ENCODE results near the gene HBM.
"Not testable (repeated sequence)": the region's sequence is repeated elsewhere in the genome, so short reads cannot be mapped to it uniquely, and the experiment has no call there.

Gene HBM

GRCh38 chr16:159136-159849, 6.5 kb upstream of the HBM start (continued):
- TF ChIP-seq KLF10 (tag by site-specific recombination; IDR thresholded peaks at IDR 0.05): peak; percentile 29; the same call in 1 of the 2 replicates
- TF ChIP-seq KLF16 (tag by site-specific recombination; IDR thresholded peaks at IDR 0.05): no peak
- no peak for TF ChIP-seq ZNF248 (tag by site-specific recombination; IDR thresholded peaks at IDR 0.05)
- no peak for TF ChIP-seq ZNF133 (tag by site-specific recombination; IDR thresholded peaks at IDR 0.05)
- TF ChIP-seq ZNF585B (tag by site-specific recombination; IDR thresholded peaks at IDR 0.05): no peak
- TF ChIP-seq ZNF600 (tag by site-specific recombination; IDR thresholded peaks at IDR 0.05): peak; percentile 22; the same call in 1 of the 2 replicates
- no peak for TF ChIP-seq ZNF747 (tag by site-specific recombination; IDR thresholded peaks at IDR 0.05)
- no peak for TF ChIP-seq OSR2 (tag by site-specific recombination; IDR thresholded peaks at IDR 0.05)
- no peak for TF ChIP-seq ZNF280C (tag by site-specific recombination; IDR thresholded peaks at IDR 0.05)
- 0 out of 2 replicates have a peak, but pooled peaks have one; percentile 18 for TF ChIP-seq SP2 (tag by site-specific recombination; IDR thresholded peaks at IDR 0.05)
- no peak for TF ChIP-seq ZNF560 (tag by site-specific recombination; IDR thresholded peaks at IDR 0.05; ENCODE audit: borderline replicate concordance)
- TF ChIP-seq ZNF366 (tag by site-specific recombination; conservative IDR thresholded peaks at IDR 0.05): peak; percentile 39; the same call in 1 of the 2 replicates
- no peak for TF ChIP-seq ZNF610 (tag by site-specific recombination; IDR thresholded peaks at IDR 0.05; ENCODE audit: borderline replicate concordance)
- TF ChIP-seq ZNF121 (tag by site-specific recombination; IDR thresholded peaks at IDR 0.05): no peak
- TF ChIP-seq PRDM4 (tag by site-specific recombination; IDR thresholded peaks at IDR 0.05): no peak

- CTCF ChIA-PET; H3K9me3 ChIP-seq (ENCODE audit: control insufficient read depth, insufficient read depth, low read depth, low read length); H3K4me3 ChIP-seq (ENCODE audit: low read depth, low read length); H3K36me3 ChIP-seq (ENCODE audit: control insufficient read depth in 2 of 2, insufficient read depth in 1 of 2, low read length in 2 of 2); H3K27ac ChIP-seq (ENCODE audit: extremely low read depth, low read depth, low read length); H3K4me1 ChIP-seq (ENCODE audit: control insufficient read depth, insufficient read depth, low read length): not testable (repeated sequence)
- POLR2A ChIA-PET: interaction anchor here (0.6 kb wide), 1 partner anchor 25 kb away, joined by 3 read pairs; no protein-coding TSS in a partner anchor
Observed at GRCh38 chr16:160242-160641, 5.5 kb upstream of the HBM start.

DNA sequence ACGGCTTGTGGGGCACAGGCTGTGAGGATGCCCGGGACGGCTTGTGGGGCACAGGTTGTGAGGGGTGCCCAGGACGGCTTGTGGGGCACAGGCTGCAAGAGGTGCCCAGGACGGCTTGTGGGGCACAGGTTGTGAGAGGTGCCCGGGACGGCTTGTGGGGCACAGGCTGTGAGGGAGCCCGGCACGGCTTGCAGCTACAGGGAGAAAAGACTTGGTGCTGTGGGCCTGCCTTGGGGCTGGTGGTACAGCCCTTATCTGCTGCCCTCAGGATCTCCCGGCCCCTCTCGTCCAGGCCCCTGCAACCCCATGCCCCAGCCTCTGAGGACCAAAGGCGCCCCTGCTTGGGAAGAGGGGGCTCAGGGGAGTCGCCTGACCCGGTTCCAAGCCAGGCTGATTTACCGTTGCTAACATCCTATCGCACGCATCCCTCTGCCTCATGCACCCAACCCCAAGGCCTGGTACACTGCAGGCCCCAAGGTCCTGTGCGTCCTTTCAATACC, 5.0 kb upstream of the HBM start:
- ChIA-PET CTCF (interaction anchor here (0.8 to 1.0 kb wide), 2 partner anchors 20 to 21 kb away, joined by 3 read pairs; partner anchors contain the start of gene HBQ1), POLR2A (interaction anchor here (1.4 kb wide), 1 partner anchor 10 kb away, joined by 6 read pairs; no protein-coding TSS in a partner anchor)
- TF ChIP-seq WT1 (tag by site-specific recombination; IDR thresholded peaks at IDR 0.05): no peak
- no peak for TF ChIP-seq ZNF354C (tag by site-specific recombination; IDR thresholded peaks at IDR 0.05; ENCODE audit: borderline replicate concordance, low read depth)
- no peak for TF ChIP-seq ZNF184 (tag by site-specific recombination; IDR thresholded peaks at IDR 0.05)
- no peak for TF ChIP-seq GLIS1 (tag by site-specific recombination; IDR thresholded peaks at IDR 0.05)
- TF ChIP-seq ZNF132 (tag by site-specific recombination; IDR thresholded peaks at IDR 0.05; ENCODE audit: borderline replicate concordance): no peak
- TF ChIP-seq ZIC2 (tag by site-specific recombination; IDR thresholded peaks at IDR 0.05): no peak
- no peak for TF ChIP-seq ZNF114 (tag by site-specific recombination; IDR thresholded peaks at IDR 0.05)
- TF ChIP-seq ZNF785 (tag by site-specific recombination; IDR thresholded peaks at IDR 0.05): no peak
- TF ChIP-seq ZNF391 (tag by site-specific recombination; IDR thresholded peaks at IDR 0.05; ENCODE audit: borderline replicate concordance, low read depth): no peak
- TF ChIP-seq ATF2 (tag by site-specific recombination; IDR thresholded peaks at IDR 0.05; ENCODE audit: low read depth): no peak
- no peak for TF ChIP-seq ZNF202 (tag by site-specific recombination; IDR thresholded peaks at IDR 0.05; ENCODE audit: borderline replicate concordance)

More for the DNA sequence above, 5.0 kb upstream of the HBM start:
- Histone ChIP-seq H3K4me1 (ENCODE audit: control insufficient read depth, insufficient read depth, low read length) (no peaks in the 10 kb centered on the region), H3K27ac (ENCODE audit: extremely low read depth, low read depth, low read length) (no peak overlapping the region), H3K36me3 (ENCODE audit: control insufficient read depth in 2 of 2, insufficient read depth in 1 of 2, low read length in 2 of 2) (no peaks in the 10 kb centered on the region), H3K4me3 (ENCODE audit: low read depth, low read length) (no peak overlapping the region), H3K9me3 (ENCODE audit: control insufficient read depth, insufficient read depth, low read depth, low read length) (no peaks in the 10 kb centered on the region)

Data from HEK293 (cell line).